Osteocyte (in vitro differentiated cells): Measurements from ENCODE around the gene OBP2B. TPM values are rescaled to one million over a fixed set of nuclear protein-coding genes. Genes with fewer than 3 reads are reported as not detected.
"Not testable (repeated sequence)": the region's sequence is repeated elsewhere in the genome, so short reads cannot be mapped to it uniquely, and the experiment has no call there.

Source experiments
- DNase-seq: peaks from one replicate; pipeline ENCODE4 v3.0.0; 2021; ENCODE audit warnings: mixed read lengths; ENCODE audit not compliant: unreplicated experiment; ENCODE audit errors: extremely low spot score
- H3K27ac Mint-ChIP-seq: one replicate; pipeline ENCODE4 v1.8.0; 2021; ENCODE audit warnings: mild to moderate bottlenecking, mixed read lengths; ENCODE audit not compliant: unreplicated experiment
- H3K27me3 Mint-ChIP-seq: one replicate; pipeline ENCODE4 v1.8.0; 2021; ENCODE audit warnings: mixed read lengths; ENCODE audit not compliant: unreplicated experiment
- H3K36me3 Mint-ChIP-seq: one replicate; pipeline ENCODE4 v1.8.0; 2021; ENCODE audit warnings: mixed read lengths; ENCODE audit not compliant: unreplicated experiment
- H3K4me1 Mint-ChIP-seq: one replicate; pipeline ENCODE4 v1.8.0; 2021; ENCODE audit warnings: mixed read lengths; ENCODE audit not compliant: unreplicated experiment
- H3K4me3 Mint-ChIP-seq: one replicate; pipeline ENCODE4 v1.8.0; 2021; ENCODE audit warnings: mild to moderate bottlenecking, moderate library complexity, mixed read lengths; ENCODE audit not compliant: unreplicated experiment
- H3K9me3 Mint-ChIP-seq: one replicate; pipeline ENCODE4 v1.8.0; 2021; ENCODE audit warnings: mixed read lengths; ENCODE audit not compliant: unreplicated experiment
- total RNA-seq: library from RNA; stranded (reverse); gene quantifications from 2 replicates; pipeline ENCODE4 v1.2.1, GENCODE V29; 2021
- TF ChIP-seq, protein P1 (sequence below): fragments of 200-600 bp; sonication (generic); IDR thresholded peaks from 2 replicates; pipeline ENCODE4 v1.5.0; 2021; ENCODE audit warnings: antibody characterized with exemption, mild to moderate bottlenecking, moderate library complexity

OBP2B gene
- total RNA-seq, 1 donor from 2014 or later, result not detected

DNA sequence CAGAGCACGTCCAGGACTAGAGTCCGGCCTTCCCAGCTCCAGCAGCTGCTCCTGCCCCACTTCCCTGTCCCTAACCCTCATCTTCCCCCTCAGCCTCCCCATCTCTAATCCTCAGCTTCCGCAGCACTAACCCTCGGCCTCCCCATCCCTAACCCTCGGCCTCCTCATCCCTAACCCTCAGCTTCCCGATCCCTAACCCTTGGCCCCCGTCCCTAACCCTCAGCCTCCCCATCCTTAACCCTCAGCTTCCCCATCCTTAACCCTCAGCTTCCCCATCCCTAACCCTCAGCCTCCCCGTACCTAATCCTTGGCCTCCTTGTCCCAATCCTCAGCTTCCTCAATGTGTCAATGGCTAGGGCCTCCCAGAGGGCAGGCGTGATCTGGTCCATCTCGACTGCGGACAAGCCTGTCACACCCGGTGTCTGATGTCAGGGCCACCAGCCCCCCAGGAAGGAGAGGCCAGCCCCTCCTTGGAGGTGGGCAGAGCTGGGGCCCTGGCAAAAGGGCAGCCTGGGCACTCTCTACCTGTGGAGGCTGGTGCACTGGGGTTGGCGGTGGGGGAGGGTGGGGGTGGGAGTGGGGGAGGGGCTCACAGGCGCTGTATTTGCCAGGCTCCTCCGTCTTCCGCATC lies 1.4 kb downstream of the OBP2B start:
- H3K36me3 Mint-ChIP-seq, result no peaks in the 10 kb centered on the region
- H3K27me3 Mint-ChIP-seq, result peaks cover 21% of the 10 kb centered on the region
- no peaks in the 10 kb centered on the region for H3K4me1 Mint-ChIP-seq
- peaks cover 4% of the 10 kb centered on the region for H3K9me3 Mint-ChIP-seq
- TF ChIP-seq, protein P1, sequence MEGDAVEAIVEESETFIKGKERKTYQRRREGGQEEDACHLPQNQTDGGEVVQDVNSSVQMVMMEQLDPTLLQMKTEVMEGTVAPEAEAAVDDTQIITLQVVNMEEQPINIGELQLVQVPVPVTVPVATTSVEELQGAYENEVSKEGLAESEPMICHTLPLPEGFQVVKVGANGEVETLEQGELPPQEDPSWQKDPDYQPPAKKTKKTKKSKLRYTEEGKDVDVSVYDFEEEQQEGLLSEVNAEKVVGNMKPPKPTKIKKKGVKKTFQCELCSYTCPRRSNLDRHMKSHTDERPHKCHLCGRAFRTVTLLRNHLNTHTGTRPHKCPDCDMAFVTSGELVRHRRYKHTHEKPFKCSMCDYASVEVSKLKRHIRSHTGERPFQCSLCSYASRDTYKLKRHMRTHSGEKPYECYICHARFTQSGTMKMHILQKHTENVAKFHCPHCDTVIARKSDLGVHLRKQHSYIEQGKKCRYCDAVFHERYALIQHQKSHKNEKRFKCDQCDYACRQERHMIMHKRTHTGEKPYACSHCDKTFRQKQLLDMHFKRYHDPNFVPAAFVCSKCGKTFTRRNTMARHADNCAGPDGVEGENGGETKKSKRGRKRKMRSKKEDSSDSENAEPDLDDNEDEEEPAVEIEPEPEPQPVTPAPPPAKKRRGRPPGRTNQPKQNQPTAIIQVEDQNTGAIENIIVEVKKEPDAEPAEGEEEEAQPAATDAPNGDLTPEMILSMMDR, result no peak
- no peak overlapping the region for H3K27ac Mint-ChIP-seq
- DNase-seq, result peak; percentile 70
- no peak overlapping the region for H3K4me3 Mint-ChIP-seq

DNA sequence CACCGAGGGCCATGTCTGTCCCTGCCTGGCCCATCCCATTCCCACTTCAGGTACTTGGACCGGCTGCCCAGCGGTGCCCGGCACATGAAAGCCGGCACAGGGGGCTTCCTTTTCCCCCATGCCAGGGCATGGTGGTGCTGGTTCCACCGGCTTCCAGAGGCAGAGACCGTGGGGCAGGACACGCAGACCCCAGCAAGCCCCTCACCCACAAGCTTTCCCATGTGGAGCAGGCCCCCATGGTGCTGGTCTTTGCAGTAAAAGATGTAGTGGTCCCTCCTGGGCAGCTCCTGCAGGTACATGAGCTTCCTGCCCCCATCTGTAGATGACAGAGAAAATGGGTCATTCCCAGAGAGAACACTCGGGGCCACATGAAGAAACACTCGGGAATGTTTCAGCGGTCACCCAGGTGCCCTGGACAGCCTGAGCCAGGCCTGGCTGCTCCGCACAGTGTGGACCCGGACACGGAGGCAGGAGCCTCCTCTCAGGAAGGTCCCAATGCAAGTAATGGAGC lies 2.0 kb downstream of the OBP2B start:
- peaks cover 22% of the 10 kb centered on the region for H3K27me3 Mint-ChIP-seq
- H3K27ac Mint-ChIP-seq, result no peak overlapping the region
- no peaks in the 10 kb centered on the region for H3K36me3 Mint-ChIP-seq
- DNase-seq, result no peak
- no peaks in the 10 kb centered on the region for H3K4me1 Mint-ChIP-seq
- TF ChIP-seq, protein P1, result no peak
- H3K4me3 Mint-ChIP-seq, result no peak overlapping the region
- peaks cover 4% of the 10 kb centered on the region for H3K9me3 Mint-ChIP-seq

DNA sequence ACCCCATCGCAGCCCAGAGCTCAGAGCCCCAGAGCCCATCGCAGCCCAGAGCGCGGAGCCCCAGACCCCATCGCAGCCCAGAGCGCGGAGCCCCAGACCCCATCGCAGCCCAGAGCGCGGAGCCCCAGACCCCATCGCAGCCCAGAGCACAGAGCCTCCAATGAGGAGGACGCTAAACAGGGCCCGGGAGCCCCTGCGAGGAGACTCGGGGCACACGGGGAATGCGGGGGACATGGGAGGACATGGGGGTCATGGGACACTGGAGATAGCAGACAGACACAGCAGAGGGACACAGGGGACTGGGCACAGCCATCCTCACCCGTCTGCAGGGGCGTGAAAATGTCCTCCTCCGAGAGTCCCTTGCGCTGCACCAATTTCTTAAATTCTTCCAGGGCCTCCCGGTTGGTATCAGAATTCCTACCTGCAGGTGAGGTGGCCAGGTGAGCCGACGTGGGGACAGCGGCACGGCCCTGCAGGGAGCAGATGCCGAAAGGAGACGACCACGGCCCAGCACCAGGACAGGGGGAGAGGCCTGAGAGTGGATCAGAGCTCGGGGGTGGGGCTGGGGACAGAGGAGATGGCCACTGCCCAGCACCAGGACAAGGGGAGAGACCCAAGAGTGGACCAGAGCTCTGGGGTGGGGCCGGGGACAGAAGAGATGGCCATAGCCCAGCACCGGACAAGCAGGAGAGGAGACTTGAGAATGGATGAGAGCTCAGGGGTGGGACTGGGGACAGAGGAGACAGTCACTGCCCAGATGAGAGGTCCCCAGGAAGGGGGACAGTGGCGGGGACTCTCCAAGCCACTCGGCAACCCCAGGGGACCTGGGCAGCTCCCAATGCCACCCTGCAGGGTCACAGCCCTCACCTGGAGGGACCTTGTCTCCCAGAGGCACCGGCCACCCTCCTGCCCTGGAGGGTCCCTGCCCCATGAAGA lies 2.8 kb downstream of the OBP2B start:
- peaks cover 22% of the 10 kb centered on the region for H3K27me3 Mint-ChIP-seq
- no peak overlapping the region for H3K27ac Mint-ChIP-seq
- H3K4me3 Mint-ChIP-seq, result no peak overlapping the region
- TF ChIP-seq, protein P1, result no peak
- H3K36me3 Mint-ChIP-seq, result no peaks in the 10 kb centered on the region
- no peaks in the 10 kb centered on the region for H3K4me1 Mint-ChIP-seq
- peak; percentile 80 for DNase-seq
- H3K9me3 Mint-ChIP-seq, result no peaks in the 10 kb centered on the region

DNA sequence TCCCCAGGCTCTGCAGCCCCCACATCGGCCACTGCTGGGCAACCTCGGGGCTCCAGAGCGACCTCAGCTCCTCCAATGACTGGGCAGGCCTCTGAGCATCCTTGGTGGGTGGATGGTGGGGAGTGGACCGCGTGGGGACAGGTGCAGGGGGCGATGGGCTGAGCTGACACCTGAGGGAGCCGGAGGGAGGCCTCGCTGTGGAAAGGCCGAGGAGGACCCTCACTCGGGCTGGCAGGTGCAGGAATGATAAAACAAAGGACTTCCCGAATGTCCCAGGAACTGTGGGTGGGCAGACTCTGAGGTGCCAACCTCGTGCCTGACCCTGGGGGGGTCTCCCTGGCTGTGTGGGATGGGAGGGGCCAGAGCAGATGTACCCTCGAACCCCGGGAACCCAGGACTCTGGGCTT lies 3.6 kb downstream of the OBP2B start:
- not testable (repeated sequence) for H3K4me3 Mint-ChIP-seq, H3K36me3 Mint-ChIP-seq, H3K9me3 Mint-ChIP-seq, H3K4me1 Mint-ChIP-seq, H3K27ac Mint-ChIP-seq
- H3K27me3 Mint-ChIP-seq, result peaks cover 16% of the 10 kb centered on the region
- peak; percentile 74 for DNase-seq

DNA sequence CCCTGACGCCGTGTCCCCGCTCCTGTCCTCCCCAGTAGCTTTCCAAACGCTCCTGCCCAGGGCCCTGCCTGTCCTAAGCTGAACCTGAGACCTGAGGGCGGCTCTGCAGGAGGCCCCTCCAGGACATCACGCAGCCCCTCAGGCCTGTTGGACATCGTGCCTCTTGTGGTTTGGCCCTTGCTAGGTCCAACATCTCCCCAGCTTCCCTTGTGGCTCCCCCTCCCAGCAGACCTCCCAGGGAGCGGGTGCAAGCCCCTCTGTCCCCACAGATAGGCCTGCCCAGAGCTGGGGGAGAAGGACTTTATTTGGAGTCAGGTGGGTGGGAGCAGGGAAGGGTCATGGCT lies 4.1 kb downstream of the OBP2B start:
- no peaks in the 10 kb centered on the region for H3K9me3 Mint-ChIP-seq
- peak; percentile 74 for DNase-seq
- TF ChIP-seq, protein P1, result no peak
- no peak overlapping the region for H3K27ac Mint-ChIP-seq
- no peak overlapping the region for H3K4me3 Mint-ChIP-seq
- H3K4me1 Mint-ChIP-seq, result no peaks in the 10 kb centered on the region
- H3K36me3 Mint-ChIP-seq, result no peaks in the 10 kb centered on the region
- peaks cover 11% of the 10 kb centered on the region for H3K27me3 Mint-ChIP-seq
